ENCODE measurements around the gene SLC25A36.

DNA sequence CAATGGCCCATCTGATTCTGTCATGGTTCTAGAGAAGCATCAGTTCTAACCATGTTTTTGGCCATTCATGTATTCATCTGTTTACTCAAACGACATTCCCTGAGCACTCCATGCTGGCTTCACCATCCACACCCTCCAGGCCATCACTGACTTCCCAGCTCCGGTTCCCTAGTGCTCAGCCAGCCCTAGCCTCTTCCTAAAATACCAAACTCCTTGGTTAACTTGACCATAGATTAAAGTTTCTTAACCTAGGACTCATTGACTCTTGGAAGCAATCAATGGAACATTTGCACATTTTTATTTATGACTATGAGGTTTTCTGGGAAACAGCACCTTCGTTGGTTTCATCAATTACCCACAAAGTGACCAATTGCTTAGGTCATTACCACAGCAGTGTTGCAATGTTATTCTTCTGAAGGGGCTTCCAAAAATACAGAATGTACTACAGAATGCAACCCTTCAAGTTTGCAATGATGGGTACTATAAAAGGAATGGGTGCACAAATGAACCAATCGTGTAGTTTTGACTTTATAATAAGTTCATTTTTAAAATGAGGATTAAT lies 27.2 kb upstream of the SLC25A36 start:
- TF ChIP-seq RFX5 (IDR thresholded peaks at IDR 0.05; ENCODE audit: low read length): no peak
- TF ChIP-seq, protein P1, sequence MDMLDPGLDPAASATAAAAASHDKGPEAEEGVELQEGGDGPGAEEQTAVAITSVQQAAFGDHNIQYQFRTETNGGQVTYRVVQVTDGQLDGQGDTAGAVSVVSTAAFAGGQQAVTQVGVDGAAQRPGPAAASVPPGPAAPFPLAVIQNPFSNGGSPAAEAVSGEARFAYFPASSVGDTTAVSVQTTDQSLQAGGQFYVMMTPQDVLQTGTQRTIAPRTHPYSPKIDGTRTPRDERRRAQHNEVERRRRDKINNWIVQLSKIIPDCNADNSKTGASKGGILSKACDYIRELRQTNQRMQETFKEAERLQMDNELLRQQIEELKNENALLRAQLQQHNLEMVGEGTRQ (IDR thresholded peaks at IDR 0.05; ENCODE audit: borderline replicate concordance, low read depth, low read length): no peak
- no peak for TF ChIP-seq RCOR1 (IDR thresholded peaks at IDR 0.05; ENCODE audit: low read length)
- TF ChIP-seq RXRA (IDR thresholded peaks at IDR 0.05; ENCODE audit: borderline replicate concordance, low read depth): no peak
- no peak for TF ChIP-seq CTCF (IDR thresholded peaks at IDR 0.05)
- TF ChIP-seq, protein P2, sequence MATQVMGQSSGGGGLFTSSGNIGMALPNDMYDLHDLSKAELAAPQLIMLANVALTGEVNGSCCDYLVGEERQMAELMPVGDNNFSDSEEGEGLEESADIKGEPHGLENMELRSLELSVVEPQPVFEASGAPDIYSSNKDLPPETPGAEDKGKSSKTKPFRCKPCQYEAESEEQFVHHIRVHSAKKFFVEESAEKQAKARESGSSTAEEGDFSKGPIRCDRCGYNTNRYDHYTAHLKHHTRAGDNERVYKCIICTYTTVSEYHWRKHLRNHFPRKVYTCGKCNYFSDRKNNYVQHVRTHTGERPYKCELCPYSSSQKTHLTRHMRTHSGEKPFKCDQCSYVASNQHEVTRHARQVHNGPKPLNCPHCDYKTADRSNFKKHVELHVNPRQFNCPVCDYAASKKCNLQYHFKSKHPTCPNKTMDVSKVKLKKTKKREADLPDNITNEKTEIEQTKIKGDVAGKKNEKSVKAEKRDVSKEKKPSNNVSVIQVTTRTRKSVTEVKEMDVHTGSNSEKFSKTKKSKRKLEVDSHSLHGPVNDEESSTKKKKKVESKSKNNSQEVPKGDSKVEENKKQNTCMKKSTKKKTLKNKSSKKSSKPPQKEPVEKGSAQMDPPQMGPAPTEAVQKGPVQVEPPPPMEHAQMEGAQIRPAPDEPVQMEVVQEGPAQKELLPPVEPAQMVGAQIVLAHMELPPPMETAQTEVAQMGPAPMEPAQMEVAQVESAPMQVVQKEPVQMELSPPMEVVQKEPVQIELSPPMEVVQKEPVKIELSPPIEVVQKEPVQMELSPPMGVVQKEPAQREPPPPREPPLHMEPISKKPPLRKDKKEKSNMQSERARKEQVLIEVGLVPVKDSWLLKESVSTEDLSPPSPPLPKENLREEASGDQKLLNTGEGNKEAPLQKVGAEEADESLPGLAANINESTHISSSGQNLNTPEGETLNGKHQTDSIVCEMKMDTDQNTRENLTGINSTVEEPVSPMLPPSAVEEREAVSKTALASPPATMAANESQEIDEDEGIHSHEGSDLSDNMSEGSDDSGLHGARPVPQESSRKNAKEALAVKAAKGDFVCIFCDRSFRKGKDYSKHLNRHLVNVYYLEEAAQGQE (IDR thresholded peaks at IDR 0.05; ENCODE audit: low read depth, low read length): no peak
- no peak for TF ChIP-seq SMC3 (IDR thresholded peaks at IDR 0.05; ENCODE audit: low read depth, low read length)
- no peak for TF ChIP-seq SIN3A (IDR thresholded peaks at IDR 0.05; ENCODE audit: borderline replicate concordance, low read depth, low read length)
- TF ChIP-seq, protein P3, sequence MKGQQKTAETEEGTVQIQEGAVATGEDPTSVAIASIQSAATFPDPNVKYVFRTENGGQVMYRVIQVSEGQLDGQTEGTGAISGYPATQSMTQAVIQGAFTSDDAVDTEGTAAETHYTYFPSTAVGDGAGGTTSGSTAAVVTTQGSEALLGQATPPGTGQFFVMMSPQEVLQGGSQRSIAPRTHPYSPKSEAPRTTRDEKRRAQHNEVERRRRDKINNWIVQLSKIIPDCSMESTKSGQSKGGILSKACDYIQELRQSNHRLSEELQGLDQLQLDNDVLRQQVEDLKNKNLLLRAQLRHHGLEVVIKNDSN (IDR thresholded peaks at IDR 0.05; ENCODE audit: borderline replicate concordance, low read depth): no peak
- no peak for TF ChIP-seq POLR2AphosphoS5 (IDR thresholded peaks at IDR 0.05; ENCODE audit: low read depth, low read length)

All from SK-N-SH (cell line).